Astrocyte (in vitro differentiated cells and primary cell): ENCODE measurements around the gene PCGF5.

Source experiments
- CTCF ChIP-seq: IDR thresholded peaks from 2 replicates; pipeline ENCODE4 v1.5.1; 2011; ENCODE audit warnings: low read depth, mild to moderate bottlenecking, inconsistent platforms, low read length, moderate library complexity; ENCODE audit not compliant: insufficient read depth
- EZH2 ChIP-seq: IDR thresholded peaks from 2 replicates; pipeline ENCODE4 v1.6.1; 2012; ENCODE audit warnings: mild to moderate bottlenecking, low read length, inconsistent platforms; ENCODE audit not compliant: insufficient read depth

GRCh38 chr10:91196268-91197048 lies 24.0 kb upstream of the PCGF5 start:
- TF ChIP-seq EZH2 (no peak), CTCF (no peak)
